SK-N-SH (cell line): ENCODE measurements around the gene NLRC5. TPM values are rescaled to one million over a fixed set of nuclear protein-coding genes. Genes with fewer than 3 reads are reported as not detected.

ENCODE experiments used
- CTCF ChIA-PET: fragments of 300-600, 350-600 bp; formaldehyde crosslinking; extraction: SDS; loops from one replicate; lab custom pipeline; 2021; lab: Yijun Ruan, JAX
- POLR2A ChIA-PET: fragments of 350-600 bp; sonication (Branson Sonifier 250); formaldehyde crosslinking; extraction: SDS; loops from one replicate; lab custom pipeline; 2020; ENCODE audit warnings: antibody characterized with exemption, inconsistent platforms; lab: Yijun Ruan, JAX
- DNase-seq: peaks from one replicate; pipeline ENCODE4 v3.0.0; 2012
- H2AFZ ChIP-seq: fragments of 200-600 bp; sonication (generic); 2 replicates; pipeline ENCODE4 v1.8.1; 2016; ENCODE audit warnings: antibody characterized with exemption, mild to moderate bottlenecking, low read depth
- H3F3A ChIP-seq: fragments of 200-600 bp; sonication (generic); replicated peaks from 2 replicates; pipeline ENCODE3; 2016; ENCODE audit warnings: antibody characterized with exemption, mild to moderate bottlenecking; ENCODE audit not compliant: insufficient read depth
- H3K27ac ChIP-seq, 2 experiments: fragments of 200-500 bp in 1 of 2; fragments of 200-600 bp in 1 of 2; sonication (Bioruptor generic) in 1 of 2; sonication (generic), shearing (Covaris generic) in 1 of 2; 2 replicates each; pipeline versions ENCODE4 v1.5.1 to v1.6.1; 2014 to 2016; ENCODE audit warnings: low read depth in 2 of 2, inconsistent platforms in 1 of 2, low read length in 1 of 2, mild to moderate bottlenecking in 1 of 2, mixed read lengths in 1 of 2
- H3K27me3 ChIP-seq: fragments of 200-600 bp; sonication (generic), shearing (Covaris generic); 2 replicates; pipeline ENCODE4 v1.6.1; 2016; ENCODE audit warnings: mixed run types; ENCODE audit not compliant: insufficient read depth
- H3K36me3 ChIP-seq, 2 experiments: fragments of 200-500 bp in 1 of 2; fragments of 200-600 bp in 1 of 2; sonication (Bioruptor generic) in 1 of 2; sonication (generic) in 1 of 2; replicated peaks in 1 of 2; 2 replicates each; pipeline versions ENCODE3 to v1.5.1; 2014 to 2016; ENCODE audit warnings: low read length in 1 of 2, mild to moderate bottlenecking in 1 of 2; ENCODE audit not compliant: insufficient read depth in 2 of 2, control insufficient read depth in 1 of 2
- H3K4me1 ChIP-seq, 2 experiments: fragments of 200-500 bp in 1 of 2; fragments of 200-600 bp in 1 of 2; sonication (Bioruptor generic) in 1 of 2; sonication (generic), shearing (Covaris generic) in 1 of 2; 2 replicates each; pipeline versions ENCODE4 v1.5.1 to v1.6.1; 2014 to 2016; ENCODE audit warnings: low read depth in 1 of 2, low read length in 1 of 2, mixed run types in 1 of 2; ENCODE audit not compliant: insufficient read depth in 2 of 2, control insufficient read depth in 1 of 2
- H3K4me2 ChIP-seq: fragments of 200-600 bp; sonication (generic), shearing (Covaris generic); 2 replicates; pipeline ENCODE4 v1.6.1; 2017; ENCODE audit warnings: mixed run types
- H3K4me3 ChIP-seq, 2 experiments: fragments of 200-500 bp in 1 of 2; fragments of 200-600 bp in 1 of 2; sonication (Bioruptor generic) in 1 of 2; sonication (generic), shearing (Covaris generic) in 1 of 2; 2 replicates each; pipeline versions ENCODE4 v1.5.1 to v1.8.1; 2014 to 2016; ENCODE audit warnings: low read depth in 2 of 2, inconsistent platforms in 1 of 2, low read length in 1 of 2, mild to moderate bottlenecking in 1 of 2, mixed read lengths in 1 of 2, moderate library complexity in 1 of 2
- H3K79me2 ChIP-seq: fragments of 200-600 bp; sonication (generic); 2 replicates; pipeline ENCODE4 v1.8.1; 2017; ENCODE audit warnings: mild to moderate bottlenecking; ENCODE audit not compliant: insufficient read depth
- H3K9ac ChIP-seq: fragments of 200-600 bp; sonication (generic); 2 replicates; pipeline ENCODE4 v1.6.1; 2017; ENCODE audit warnings: mixed run types
- H3K9me2 ChIP-seq: fragments of 200-600 bp; sonication (generic); 2 replicates; pipeline ENCODE4 v1.6.1; 2017; ENCODE audit warnings: mixed run types
- H3K9me3 ChIP-seq: fragments of 200-600 bp; sonication (generic); 2 replicates; pipeline ENCODE4 v1.6.1; 2017; ENCODE audit warnings: mixed run types, mild to moderate bottlenecking, moderate library complexity
- H4K20me1 ChIP-seq: fragments of 200-600 bp; sonication (generic); 2 replicates; pipeline ENCODE4 v1.6.1; 2017; ENCODE audit warnings: mild to moderate bottlenecking, mixed run types; ENCODE audit not compliant: insufficient read depth
- EP300 ChIP-seq, 2 experiments: IDR thresholded peaks; 2 replicates each; pipeline versions ENCODE4 v1.4.0 to v1.6.1; 2012; ENCODE audit warnings: borderline replicate concordance in 1 of 2, low read depth in 1 of 2, low read length in 1 of 2
- EZH2phosphoT487 ChIP-seq: fragments of 200-600 bp; sonication (generic); IDR thresholded peaks from 2 replicates; pipeline ENCODE4 v1.6.1; 2017; ENCODE audit warnings: low read depth, mixed run types, mild to moderate bottlenecking, antibody characterized with exemption, moderate library complexity, borderline replicate concordance
- FOXJ3 ChIP-seq: sonication (generic); formaldehyde crosslinking; IDR thresholded peaks from 2 replicates; pipeline ENCODE4 v1.5.1; 2020; ENCODE audit warnings: mild to moderate bottlenecking, missing genetic modification reagents
- MXI1 ChIP-seq: IDR thresholded peaks from 2 replicates; pipeline ENCODE4 v1.6.1; 2012; ENCODE audit warnings: mild to moderate bottlenecking, low read depth, low read length, improper control_type of control experiment
- NFIC ChIP-seq: IDR thresholded peaks from 2 replicates; pipeline ENCODE4 v1.4.0; 2012; ENCODE audit warnings: borderline replicate concordance
- POLR2AphosphoS5 ChIP-seq: IDR thresholded peaks from 2 replicates; pipeline ENCODE4 v1.6.1; 2012; ENCODE audit warnings: low read depth, low read length
- RAD21 ChIP-seq: IDR thresholded peaks from 2 replicates; pipeline ENCODE4 v1.6.1; 2012; ENCODE audit warnings: mild to moderate bottlenecking, low read length
- RFX5 ChIP-seq: IDR thresholded peaks from 2 replicates; pipeline ENCODE4 v1.6.1; 2012; ENCODE audit warnings: mild to moderate bottlenecking, improper control_type of control experiment, low read length
- RXRA ChIP-seq: IDR thresholded peaks from 2 replicates; pipeline ENCODE4 v1.4.0; 2012; ENCODE audit warnings: low read depth, mild to moderate bottlenecking, borderline replicate concordance
- SIN3A ChIP-seq: IDR thresholded peaks from 2 replicates; pipeline ENCODE4 v1.6.1; 2012; ENCODE audit warnings: low read depth, mild to moderate bottlenecking, low read length, moderate library complexity, borderline replicate concordance
- TAF1 ChIP-seq: IDR thresholded peaks from 2 replicates; pipeline ENCODE4 v1.6.1; 2012; ENCODE audit warnings: low read depth, mild to moderate bottlenecking, low read length, moderate library complexity, borderline replicate concordance
- TCF12 ChIP-seq: IDR thresholded peaks from 2 replicates; pipeline ENCODE4 v1.4.0; 2012
- YY1 ChIP-seq: IDR thresholded peaks from 2 replicates; pipeline ENCODE4 v1.4.0; 2012; ENCODE audit warnings: low read depth, mild to moderate bottlenecking
- WGBS: methylation state at CpG from one replicate; pipeline ENCODE4 v1.1.6; 2017; ENCODE audit warnings: low lambda C conversion rate; 5-methylcytosine and 5-hydroxymethylcytosine counted together
- polyA plus RNA-seq, 3 experiments: library from polyadenylated mRNA; depleted of rRNA; stranded (reverse); fragments of >200 nt; gene quantifications; 2 replicates each; pipeline ENCODE4 v1.2.3, GENCODE V29; 2012
- TF ChIP-seq, protein P1 (sequence below): IDR thresholded peaks from 2 replicates; pipeline ENCODE4 v1.4.0; 2012; ENCODE audit warnings: low read depth, borderline replicate concordance
- TF ChIP-seq, protein P2 (sequence below): fragments of 150-350 bp; IDR thresholded peaks from 2 replicates; pipeline ENCODE4 v1.6.1; 2016; ENCODE audit warnings: mild to moderate bottlenecking, low read depth, low read length
- TF ChIP-seq, protein P3 (sequence below): IDR thresholded peaks from 2 replicates; pipeline ENCODE4 v1.6.1; 2012; ENCODE audit warnings: mild to moderate bottlenecking, low read depth, low read length, moderate library complexity
- TF ChIP-seq, protein P4 (sequence below): fragments of 150-350 bp; IDR thresholded peaks from 2 replicates; pipeline ENCODE4 v1.6.1; 2017; ENCODE audit warnings: antibody characterized with exemption, low read length, low read depth, borderline replicate concordance
- TF ChIP-seq, protein P5 (sequence below): IDR thresholded peaks from 2 replicates; pipeline ENCODE4; 2012

The NLRC5 gene
- polyA plus RNA-seq, 1 of the 3 experiments (the other 2 are of a cell fraction): 6.5 TPM

DNA sequence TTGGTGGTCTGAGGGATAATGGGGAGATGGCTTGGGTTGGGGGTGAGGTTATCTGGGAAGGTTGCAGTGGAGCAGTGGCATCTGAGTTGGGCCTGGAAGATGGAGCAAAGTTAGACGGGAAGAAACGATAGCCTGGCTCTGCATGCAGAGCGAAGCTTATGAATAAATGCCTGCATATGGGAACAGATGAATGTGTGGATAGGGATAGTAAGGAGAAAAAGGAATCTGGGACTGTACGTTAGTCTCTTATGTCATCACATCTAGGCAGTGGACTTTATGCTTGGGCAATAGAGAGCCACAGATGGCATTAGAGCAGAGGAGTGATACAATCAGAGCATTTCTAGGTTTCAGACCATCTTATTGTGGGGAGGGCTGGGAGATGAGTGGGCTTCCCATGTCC is 136.0 kb downstream of the NLRC5 start:
- no peak overlapping the region for H3K4me3 ChIP-seq
- H3K4me2 ChIP-seq: no peak overlapping the region
- 90% methylated on average over 4 of the region's 4 CpGs for WGBS
- peaks cover 2 to 6% of the 10 kb centered on the region in 2 experiments for H3K36me3 ChIP-seq
- no peak overlapping the region for H3K27ac ChIP-seq
- POLR2A ChIA-PET: no interaction called here
- no peak for DNase-seq
- no peaks in the 10 kb centered on the region for H3K79me2 ChIP-seq
- no peaks in the 10 kb centered on the region for H3K9me3 ChIP-seq
- H2AFZ ChIP-seq: no peak overlapping the region
- H3K9me2 ChIP-seq: no peaks in the 10 kb centered on the region
- H3K4me1 ChIP-seq: peaks cover 0 to 1% of the 10 kb centered on the region in 2 experiments; a peak in 1 of 4 replicates
- no peaks in the 10 kb centered on the region for H4K20me1 ChIP-seq
- CTCF ChIA-PET: no interaction called here
- no peak overlapping the region for H3K9ac ChIP-seq
- no peaks in the 10 kb centered on the region for H3K27me3 ChIP-seq
- no peaks in the 10 kb centered on the region for H3F3A ChIP-seq
- TF ChIP-seq, protein P1, sequence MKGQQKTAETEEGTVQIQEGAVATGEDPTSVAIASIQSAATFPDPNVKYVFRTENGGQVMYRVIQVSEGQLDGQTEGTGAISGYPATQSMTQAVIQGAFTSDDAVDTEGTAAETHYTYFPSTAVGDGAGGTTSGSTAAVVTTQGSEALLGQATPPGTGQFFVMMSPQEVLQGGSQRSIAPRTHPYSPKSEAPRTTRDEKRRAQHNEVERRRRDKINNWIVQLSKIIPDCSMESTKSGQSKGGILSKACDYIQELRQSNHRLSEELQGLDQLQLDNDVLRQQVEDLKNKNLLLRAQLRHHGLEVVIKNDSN: no peak
- no peak for TF ChIP-seq EP300 (IDR thresholded peaks at IDR 0.05; ENCODE audit: borderline replicate concordance in 1 of 2, low read depth in 1 of 2, low read length in 1 of 2)
- no peak for TF ChIP-seq MXI1
- no peak for TF ChIP-seq TAF1
- TF ChIP-seq SIN3A: no peak
- no peak for TF ChIP-seq RXRA
- TF ChIP-seq RAD21: no peak

DNA sequence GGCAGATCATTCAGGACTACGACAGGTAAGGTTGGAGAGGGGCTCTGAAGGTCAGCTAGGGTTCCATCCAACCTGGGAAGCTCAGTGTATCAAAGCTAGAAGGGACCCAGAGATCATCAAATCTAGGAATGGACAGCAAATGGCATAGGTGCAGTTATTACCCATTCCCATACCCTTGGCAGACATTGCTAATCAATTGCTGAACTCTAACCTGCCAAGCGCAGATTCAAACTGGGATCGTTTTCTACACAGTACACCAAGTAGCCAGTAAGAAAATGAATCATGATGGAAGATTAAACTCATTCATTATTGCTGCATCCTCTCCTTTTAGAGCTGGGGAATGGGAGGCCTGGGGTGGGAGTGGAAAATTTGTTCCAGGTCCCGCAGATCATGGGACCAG is 136.6 kb downstream of the NLRC5 start:
- H4K20me1 ChIP-seq: no peaks in the 10 kb centered on the region
- peaks cover 2 to 4% of the 10 kb centered on the region in 2 experiments for H3K36me3 ChIP-seq
- H3F3A ChIP-seq: no peaks in the 10 kb centered on the region
- 94% methylated on average over 4 of the region's 4 CpGs for WGBS
- ChIA-PET CTCF (interaction anchor here (1.6 kb wide), 1 partner anchor 33 kb away, joined by 4 read pairs; no protein-coding TSS in a partner anchor), POLR2A (no interaction called here)
- no peak overlapping the region for H3K27ac ChIP-seq
- no peaks in the 10 kb centered on the region for H3K27me3 ChIP-seq
- no peak overlapping the region for H2AFZ ChIP-seq
- H3K4me1 ChIP-seq: peaks cover 0 to 4% of the 10 kb centered on the region in 2 experiments; a peak in 1 of 4 replicates
- H3K4me2 ChIP-seq: no peak overlapping the region
- H3K79me2 ChIP-seq: no peaks in the 10 kb centered on the region
- no peak for DNase-seq
- no peaks in the 10 kb centered on the region for H3K9me2 ChIP-seq
- no peaks in the 10 kb centered on the region for H3K9me3 ChIP-seq
- H3K9ac ChIP-seq: no peak overlapping the region
- H3K4me3 ChIP-seq: no peak overlapping the region
- TF ChIP-seq POLR2AphosphoS5 (no peak), RFX5 (no peak), TCF12 (no peak), YY1 (no peak), TAF1 (no peak), EZH2phosphoT487 (no peak), NFIC (no peak), FOXJ3 (CRISPR knock-in tag) (no peak), MXI1 (no peak)
- TF ChIP-seq, protein P2, sequence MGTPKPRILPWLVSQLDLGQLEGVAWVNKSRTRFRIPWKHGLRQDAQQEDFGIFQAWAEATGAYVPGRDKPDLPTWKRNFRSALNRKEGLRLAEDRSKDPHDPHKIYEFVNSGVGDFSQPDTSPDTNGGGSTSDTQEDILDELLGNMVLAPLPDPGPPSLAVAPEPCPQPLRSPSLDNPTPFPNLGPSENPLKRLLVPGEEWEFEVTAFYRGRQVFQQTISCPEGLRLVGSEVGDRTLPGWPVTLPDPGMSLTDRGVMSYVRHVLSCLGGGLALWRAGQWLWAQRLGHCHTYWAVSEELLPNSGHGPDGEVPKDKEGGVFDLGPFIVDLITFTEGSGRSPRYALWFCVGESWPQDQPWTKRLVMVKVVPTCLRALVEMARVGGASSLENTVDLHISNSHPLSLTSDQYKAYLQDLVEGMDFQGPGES: no peak
- TF ChIP-seq, protein P3, sequence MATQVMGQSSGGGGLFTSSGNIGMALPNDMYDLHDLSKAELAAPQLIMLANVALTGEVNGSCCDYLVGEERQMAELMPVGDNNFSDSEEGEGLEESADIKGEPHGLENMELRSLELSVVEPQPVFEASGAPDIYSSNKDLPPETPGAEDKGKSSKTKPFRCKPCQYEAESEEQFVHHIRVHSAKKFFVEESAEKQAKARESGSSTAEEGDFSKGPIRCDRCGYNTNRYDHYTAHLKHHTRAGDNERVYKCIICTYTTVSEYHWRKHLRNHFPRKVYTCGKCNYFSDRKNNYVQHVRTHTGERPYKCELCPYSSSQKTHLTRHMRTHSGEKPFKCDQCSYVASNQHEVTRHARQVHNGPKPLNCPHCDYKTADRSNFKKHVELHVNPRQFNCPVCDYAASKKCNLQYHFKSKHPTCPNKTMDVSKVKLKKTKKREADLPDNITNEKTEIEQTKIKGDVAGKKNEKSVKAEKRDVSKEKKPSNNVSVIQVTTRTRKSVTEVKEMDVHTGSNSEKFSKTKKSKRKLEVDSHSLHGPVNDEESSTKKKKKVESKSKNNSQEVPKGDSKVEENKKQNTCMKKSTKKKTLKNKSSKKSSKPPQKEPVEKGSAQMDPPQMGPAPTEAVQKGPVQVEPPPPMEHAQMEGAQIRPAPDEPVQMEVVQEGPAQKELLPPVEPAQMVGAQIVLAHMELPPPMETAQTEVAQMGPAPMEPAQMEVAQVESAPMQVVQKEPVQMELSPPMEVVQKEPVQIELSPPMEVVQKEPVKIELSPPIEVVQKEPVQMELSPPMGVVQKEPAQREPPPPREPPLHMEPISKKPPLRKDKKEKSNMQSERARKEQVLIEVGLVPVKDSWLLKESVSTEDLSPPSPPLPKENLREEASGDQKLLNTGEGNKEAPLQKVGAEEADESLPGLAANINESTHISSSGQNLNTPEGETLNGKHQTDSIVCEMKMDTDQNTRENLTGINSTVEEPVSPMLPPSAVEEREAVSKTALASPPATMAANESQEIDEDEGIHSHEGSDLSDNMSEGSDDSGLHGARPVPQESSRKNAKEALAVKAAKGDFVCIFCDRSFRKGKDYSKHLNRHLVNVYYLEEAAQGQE: no peak
- TF ChIP-seq, protein P4, sequence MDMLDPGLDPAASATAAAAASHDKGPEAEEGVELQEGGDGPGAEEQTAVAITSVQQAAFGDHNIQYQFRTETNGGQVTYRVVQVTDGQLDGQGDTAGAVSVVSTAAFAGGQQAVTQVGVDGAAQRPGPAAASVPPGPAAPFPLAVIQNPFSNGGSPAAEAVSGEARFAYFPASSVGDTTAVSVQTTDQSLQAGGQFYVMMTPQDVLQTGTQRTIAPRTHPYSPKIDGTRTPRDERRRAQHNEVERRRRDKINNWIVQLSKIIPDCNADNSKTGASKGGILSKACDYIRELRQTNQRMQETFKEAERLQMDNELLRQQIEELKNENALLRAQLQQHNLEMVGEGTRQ: no peak
- TF ChIP-seq, protein P5, sequence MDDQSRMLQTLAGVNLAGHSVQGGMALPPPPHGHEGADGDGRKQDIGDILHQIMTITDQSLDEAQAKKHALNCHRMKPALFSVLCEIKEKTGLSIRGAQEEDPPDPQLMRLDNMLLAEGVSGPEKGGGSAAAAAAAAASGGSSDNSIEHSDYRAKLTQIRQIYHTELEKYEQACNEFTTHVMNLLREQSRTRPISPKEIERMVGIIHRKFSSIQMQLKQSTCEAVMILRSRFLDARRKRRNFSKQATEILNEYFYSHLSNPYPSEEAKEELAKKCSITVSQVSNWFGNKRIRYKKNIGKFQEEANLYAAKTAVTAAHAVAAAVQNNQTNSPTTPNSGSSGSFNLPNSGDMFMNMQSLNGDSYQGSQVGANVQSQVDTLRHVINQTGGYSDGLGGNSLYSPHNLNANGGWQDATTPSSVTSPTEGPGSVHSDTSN: no peak
